ENCODE data around the gene RIPOR3. TPM values are rescaled to one million over a fixed set of nuclear protein-coding genes. Genes with fewer than 3 reads are reported as not detected.

RIPOR3 gene
- polyA plus RNA-seq, 1 experiment, result 11.5 TPM

GRCh38 chr20:50628853-50629669 lies 62.3 kb downstream of the RIPOR3 start:
- no peaks in the 10 kb centered on the region; the same call in 1 of the 2 replicates for H3K9me3 ChIP-seq (ENCODE audit: control insufficient read depth, insufficient read depth, low read length)
- DNase-seq (ENCODE audit: low read depth, low spot score), result no peak
- H3K27me3 ChIP-seq (ENCODE audit: control insufficient read depth, insufficient read depth, low read length), result no peaks in the 10 kb centered on the region
- no peak for TF ChIP-seq CTCF (IDR thresholded peaks at IDR 0.05; ENCODE audit: low read depth, low read length)
- ChIA-PET POLR2A (interaction anchor here (0.6 kb wide), 1 partner anchor 99 kb away, joined by 3 read pairs; no protein-coding TSS in a partner anchor), CTCF (interaction anchor here (1.0 to 5.1 kb wide), 3 partner anchors 84 to 162 kb away, joined by 3 to 64 read pairs (median 4); no protein-coding TSS in a partner anchor)
- no peak overlapping the region for H3K27ac ChIP-seq (ENCODE audit: low read depth, low read length)
- no peak overlapping the region for H3K4me3 ChIP-seq (ENCODE audit: low read depth, low read length)

GRCh38 chr20:50628332-50628731 lies 63.0 kb downstream of the RIPOR3 start:
- TF ChIP-seq CTCF (IDR thresholded peaks at IDR 0.05; ENCODE audit: low read depth, low read length), result no peak
- CTCF ChIA-PET, result interaction anchor here (1.0 to 5.1 kb wide), 3 partner anchors 85 to 162 kb away, joined by 3 to 64 read pairs (median 4); no protein-coding TSS in a partner anchor
- POLR2A ChIA-PET, result no interaction called here
- no peaks in the 10 kb centered on the region; the same call in 1 of the 2 replicates for H3K9me3 ChIP-seq (ENCODE audit: control insufficient read depth, insufficient read depth, low read length)
- no peak for DNase-seq (ENCODE audit: low read depth, low spot score)
- H3K27me3 ChIP-seq (ENCODE audit: control insufficient read depth, insufficient read depth, low read length), result no peaks in the 10 kb centered on the region
- no peak overlapping the region for H3K27ac ChIP-seq (ENCODE audit: low read depth, low read length)
- H3K4me3 ChIP-seq (ENCODE audit: low read depth, low read length), result no peak overlapping the region

GRCh38 chr20:50627747-50628146 lies 63.6 kb downstream of the RIPOR3 start:
- Histone ChIP-seq H3K9me3 (ENCODE audit: control insufficient read depth, insufficient read depth, low read length) (no peaks in the 10 kb centered on the region; the same call in 1 of the 2 replicates), H3K27me3 (ENCODE audit: control insufficient read depth, insufficient read depth, low read length) (no peaks in the 10 kb centered on the region), H3K4me3 (ENCODE audit: low read depth, low read length) (no peak overlapping the region), H3K27ac (ENCODE audit: low read depth, low read length) (no peak overlapping the region)
- no peak for DNase-seq (ENCODE audit: low read depth, low spot score)
- ChIA-PET CTCF (interaction anchor here (1.0 to 5.1 kb wide), 2 partner anchors 86 to 121 kb away, joined by 3 to 64 read pairs; no protein-coding TSS in a partner anchor), POLR2A (no interaction called here)
- TF ChIP-seq CTCF (IDR thresholded peaks at IDR 0.05; ENCODE audit: low read depth, low read length), result no peak

- H3K27me3 ChIP-seq (ENCODE audit: control insufficient read depth, insufficient read depth, low read length), result no peaks in the 10 kb centered on the region
- ChIA-PET CTCF (interaction anchor here (0.5 to 5.1 kb wide), 14 partner anchors 10 to 168 kb away, joined by 3 to 64 read pairs (median 6); no protein-coding TSS in a partner anchor), POLR2A (interaction anchor here (0.5 to 1.0 kb wide), 4 partner anchors 11 to 237 kb away, joined by 3 to 9 read pairs (median 4); no protein-coding TSS in a partner anchor)
- H3K9me3 ChIP-seq (ENCODE audit: control insufficient read depth, insufficient read depth, low read length), result peaks cover 7% of the 10 kb centered on the region
- peak; percentile 70 for TF ChIP-seq CTCF (IDR thresholded peaks at IDR 0.05; ENCODE audit: low read depth, low read length)
- DNase-seq (ENCODE audit: low read depth, low spot score), result no peak
- H3K4me3 ChIP-seq (ENCODE audit: low read depth, low read length), result no peak overlapping the region
- no peak overlapping the region for H3K27ac ChIP-seq (ENCODE audit: low read depth, low read length)
Observed at GRCh38 chr20:50625986-50626677, 65.2 kb downstream of the RIPOR3 start.

All from AG04450 (cell line).